ENCODE measurements around the gene DRC1.

- TF ChIP-seq CTCF (IDR thresholded peaks at IDR 0.05) (no peak), POLR2A (IDR thresholded peaks at IDR 0.05) (no peak)
These were observed 62.9 kb downstream of the DRC1 start for GRCh38 chr2:26464390-26465265.
